NCI-H1417 treated with DMSO at 0.1 percent for 48 hours (cell line): ENCODE data around the gene ARHGEF40.
A peak's percentile ranks its signal among the peaks of the same experiment; 100 is the strongest.

Source experiments
- DNase-seq: peaks from one replicate; lab custom pipeline; 2025; lab: John Stamatoyannopoulos, UW

ARHGEF40 gene

DNA sequence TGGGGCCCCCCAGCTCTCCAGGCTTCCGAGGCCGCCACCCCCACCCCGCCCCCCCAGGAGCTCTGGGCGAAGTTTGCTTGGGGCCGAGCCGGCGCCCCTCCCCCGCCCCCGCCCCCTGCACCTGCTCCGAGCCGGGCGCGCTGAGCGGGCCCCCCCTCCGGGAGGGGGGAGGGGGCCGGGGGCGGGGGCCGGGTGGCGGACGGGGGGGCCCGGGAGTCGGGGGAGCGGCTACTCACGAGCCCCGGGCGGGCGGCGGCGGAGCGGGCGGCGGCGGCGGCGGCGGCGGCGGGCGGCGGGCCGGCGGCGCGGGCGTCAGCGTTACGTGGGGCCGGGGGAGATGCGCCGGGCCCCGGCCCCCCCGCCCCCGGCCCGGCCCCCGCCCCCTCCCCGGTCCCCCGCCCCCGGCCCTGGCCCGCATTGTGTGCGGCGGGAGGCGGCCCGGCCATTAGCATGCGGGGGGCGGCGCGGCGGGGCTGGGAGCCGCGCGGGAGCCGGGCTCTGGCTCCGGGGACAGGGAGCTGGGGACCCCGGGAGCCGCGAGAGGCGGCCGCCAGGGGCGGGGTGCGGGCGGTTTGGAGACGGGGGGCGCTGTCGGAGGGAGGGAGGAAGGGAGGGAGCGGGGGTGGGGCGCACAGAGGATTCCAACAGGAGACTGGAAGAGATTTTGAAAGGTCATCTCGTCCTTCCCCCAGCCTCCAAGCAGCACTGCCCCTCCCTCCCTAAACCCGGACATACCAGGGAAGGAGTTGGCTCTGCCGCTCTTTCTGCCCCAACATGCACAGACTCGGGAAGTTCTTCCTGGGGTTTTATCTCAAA lies 28.2 kb downstream of the ARHGEF40 start, which contains the start of gene ZNF219:
Gene ZNF219 (minus strand): TSS at position 580 of the 816 bp plus-strand sequence. CDS start 5,064 bp downstream, outside the sequence.
- no peak for DNase-seq

DNA sequence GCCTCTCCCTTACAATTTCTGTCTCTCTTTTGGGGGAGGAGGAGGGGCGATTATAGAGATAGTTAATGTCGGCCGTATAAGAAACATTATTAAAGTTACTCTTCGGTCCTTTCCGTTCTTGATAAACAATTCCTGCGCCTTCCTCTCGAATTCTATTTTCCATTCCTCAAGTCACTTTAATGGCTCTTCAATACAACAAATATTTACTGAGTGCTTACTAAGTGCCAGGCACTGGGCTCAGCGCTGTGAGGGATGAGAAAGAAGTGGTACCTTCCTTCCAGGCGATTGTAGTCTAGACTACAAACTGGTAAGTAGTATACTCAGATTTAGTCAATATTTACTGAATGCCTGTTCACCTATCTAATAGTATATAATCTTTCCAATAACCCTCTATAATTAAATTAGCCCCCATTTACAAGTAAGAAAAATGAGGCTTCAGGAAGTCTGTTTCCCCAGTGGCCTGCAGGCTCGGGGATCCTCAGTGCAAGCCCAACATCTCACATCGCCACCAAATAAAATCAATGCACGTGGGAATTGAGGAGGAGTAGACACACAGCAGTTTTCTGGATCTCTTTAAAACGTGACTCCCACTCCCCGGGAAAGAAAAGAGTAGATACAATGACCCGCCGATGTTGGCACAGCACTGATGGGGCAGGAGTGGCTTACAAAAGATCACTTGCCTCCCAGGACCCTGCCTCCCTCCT lies 28.9 kb downstream of the ARHGEF40 start:
- no peak for DNase-seq

DNA sequence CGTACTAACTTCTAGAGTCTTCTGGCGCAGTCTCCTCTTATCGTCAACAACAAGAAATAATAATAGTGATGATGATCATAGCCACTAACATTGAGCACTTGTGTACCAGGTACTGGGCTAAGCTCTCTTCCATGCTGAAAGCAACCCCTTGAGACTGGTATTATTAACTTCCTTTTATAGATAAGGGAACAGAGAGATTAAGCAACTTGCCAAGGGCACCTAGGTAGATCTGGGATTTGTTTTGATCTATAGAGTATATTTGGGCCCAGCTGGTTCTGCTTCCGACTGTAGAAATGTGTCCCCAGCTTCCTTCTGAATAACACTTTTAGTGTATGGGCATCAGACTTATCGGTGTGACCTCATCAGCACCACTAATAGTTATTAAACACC lies 29.5 kb downstream of the ARHGEF40 start:
- no peak for DNase-seq

DNA sequence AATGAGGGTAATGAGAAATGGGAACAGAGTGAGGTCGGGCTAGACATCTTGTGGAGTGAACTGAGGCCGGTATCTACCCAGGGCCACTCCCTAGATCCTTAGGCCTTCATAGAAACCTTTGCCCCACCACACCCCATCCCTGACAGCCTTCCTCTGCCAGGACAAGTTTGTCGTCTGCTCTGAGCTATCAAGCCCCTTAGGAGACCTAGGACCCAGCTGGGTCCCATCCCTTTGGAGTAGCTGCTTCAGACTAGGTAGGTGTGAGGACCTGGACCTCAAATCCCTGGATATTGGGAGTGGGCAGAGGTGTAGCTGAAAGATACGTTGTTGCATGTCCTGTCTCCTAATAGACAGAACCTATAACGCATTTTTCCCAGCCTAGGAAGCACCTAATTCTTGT lies 30.8 kb downstream of the ARHGEF40 start, which contains the start of gene TMEM253:
Gene TMEM253 (plus strand): TSS at position 136 of the 400 bp plus-strand sequence. CDS start 278 bp downstream, outside the sequence.
- DNase-seq: no peak

DNA sequence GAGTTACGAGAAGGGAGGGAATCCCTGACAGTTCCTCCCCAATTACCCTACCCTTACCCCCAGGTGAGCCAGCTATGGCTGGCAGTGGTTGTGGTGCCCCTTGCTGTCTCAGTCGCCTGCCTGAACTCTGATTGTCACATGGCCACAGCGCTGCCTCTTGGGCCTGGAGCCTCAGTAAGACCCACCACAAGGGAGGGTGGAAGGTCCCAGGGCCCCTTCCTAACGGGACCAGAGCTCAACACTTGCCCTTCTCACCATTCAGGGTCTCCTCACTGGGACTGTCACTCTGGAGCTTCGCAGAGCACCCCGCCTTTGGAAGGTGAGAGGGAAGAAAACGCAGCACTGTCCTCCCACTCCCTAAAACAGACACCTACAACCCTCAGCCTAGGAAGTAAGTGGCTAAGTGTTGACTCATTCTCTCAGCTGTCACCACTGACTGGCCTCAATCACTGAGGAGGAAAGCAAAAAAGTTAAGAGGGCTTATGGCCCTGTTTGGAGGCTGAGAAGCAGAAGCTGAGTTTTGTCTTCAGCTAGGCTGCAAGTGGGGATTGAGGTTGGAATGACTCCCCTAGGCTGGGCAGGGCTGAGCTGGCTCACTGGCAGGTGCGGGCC lies 31.8 kb downstream of the ARHGEF40 start:
- DNase-seq: no peak

DNA sequence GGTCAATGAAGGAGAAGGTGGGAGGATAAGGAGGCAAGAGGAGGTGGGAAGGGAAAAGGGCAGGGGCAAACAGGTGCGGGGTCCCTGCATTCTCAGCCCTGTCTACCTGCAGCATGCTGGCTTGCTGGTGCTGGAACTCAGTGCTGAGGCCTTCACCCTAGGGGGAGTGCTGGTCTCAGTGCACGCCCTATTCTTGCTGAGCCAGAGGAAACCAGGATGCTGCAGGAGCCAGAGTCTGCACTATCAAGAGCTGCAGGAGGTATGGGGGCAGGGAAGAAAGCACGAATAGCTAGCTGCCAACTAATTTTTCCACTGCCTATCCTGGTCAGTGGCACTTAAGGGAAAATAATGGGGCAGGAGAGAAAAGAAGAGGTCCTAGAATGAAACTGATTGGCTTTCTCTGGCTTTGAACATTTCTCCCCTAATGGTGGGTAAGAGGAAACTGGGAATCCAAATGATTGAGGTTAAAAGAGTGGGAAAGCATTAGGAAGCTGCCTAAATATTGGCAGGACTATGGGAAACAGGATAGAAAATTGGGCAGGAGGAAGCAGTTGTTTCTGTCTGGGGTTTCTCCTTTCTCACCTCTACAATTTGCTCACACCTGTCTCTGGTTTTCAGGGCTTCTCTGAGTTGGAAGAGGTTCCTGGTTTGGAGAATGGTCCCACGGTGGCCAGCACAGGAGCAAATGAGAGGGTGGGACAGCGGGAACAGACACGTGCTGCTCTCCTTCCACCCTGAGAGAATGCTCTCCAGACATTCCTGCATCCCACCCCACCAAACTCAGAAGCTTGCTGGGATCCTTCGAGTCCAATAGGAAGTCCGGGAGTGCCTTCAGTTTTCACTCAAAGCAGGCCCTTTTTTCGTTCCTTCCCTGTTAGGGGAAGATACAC lies 32.7 kb downstream of the ARHGEF40 start:
- DNase-seq: no peak

DNA sequence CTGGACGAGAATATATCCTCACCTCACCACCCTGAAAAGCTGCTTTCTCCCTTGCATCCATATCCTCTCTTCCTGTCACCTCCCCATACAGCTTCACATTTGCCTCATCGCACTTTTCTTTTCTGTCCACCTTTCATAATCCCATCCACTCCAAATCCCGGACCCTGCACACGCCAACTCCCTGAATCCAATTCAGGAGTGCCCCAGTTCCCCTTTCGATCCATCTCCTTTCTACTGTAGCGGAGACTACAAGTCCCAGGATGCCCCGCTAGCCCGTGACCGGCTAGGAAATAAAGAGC lies 33.3 kb downstream of the ARHGEF40 start:
- no peak for DNase-seq

DNA sequence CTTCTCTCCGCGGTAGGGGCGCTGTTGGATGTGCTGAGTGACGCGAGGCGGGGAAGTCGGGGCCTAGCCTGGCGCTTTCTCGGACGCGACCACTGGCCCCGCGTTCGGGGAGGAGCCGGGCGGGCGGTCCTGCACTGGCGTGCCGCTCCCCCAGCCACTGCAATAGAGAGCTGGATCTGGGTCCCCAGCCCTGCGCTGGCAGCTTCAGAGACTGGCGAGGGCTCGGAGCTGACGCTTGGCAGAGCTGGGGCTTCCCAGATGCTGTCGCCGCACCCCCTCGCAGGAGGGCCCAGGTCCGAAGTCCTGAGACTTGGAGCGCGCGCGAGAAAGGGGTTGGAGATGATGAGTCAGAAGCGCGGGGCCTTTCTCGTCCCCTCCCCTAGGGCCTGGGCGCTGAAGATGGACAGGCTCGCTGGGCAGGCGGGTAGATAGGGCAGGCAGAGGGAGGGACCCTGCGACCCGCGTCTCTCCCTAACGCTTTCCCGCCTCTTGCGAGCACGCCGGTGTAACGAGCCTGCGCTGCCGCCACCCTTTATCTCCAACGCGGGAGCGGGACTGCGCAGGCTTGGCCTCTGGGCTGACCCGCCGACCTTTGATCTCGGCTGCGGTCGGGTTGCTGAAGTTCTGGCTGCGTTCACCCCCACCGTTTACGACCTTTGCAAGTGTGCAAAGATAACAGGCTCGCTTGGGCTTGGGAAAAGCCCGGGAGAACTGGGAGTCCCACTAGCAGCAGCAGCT lies 33.8 kb downstream of the ARHGEF40 start:
- peak; percentile 94 for DNase-seq

DNA sequence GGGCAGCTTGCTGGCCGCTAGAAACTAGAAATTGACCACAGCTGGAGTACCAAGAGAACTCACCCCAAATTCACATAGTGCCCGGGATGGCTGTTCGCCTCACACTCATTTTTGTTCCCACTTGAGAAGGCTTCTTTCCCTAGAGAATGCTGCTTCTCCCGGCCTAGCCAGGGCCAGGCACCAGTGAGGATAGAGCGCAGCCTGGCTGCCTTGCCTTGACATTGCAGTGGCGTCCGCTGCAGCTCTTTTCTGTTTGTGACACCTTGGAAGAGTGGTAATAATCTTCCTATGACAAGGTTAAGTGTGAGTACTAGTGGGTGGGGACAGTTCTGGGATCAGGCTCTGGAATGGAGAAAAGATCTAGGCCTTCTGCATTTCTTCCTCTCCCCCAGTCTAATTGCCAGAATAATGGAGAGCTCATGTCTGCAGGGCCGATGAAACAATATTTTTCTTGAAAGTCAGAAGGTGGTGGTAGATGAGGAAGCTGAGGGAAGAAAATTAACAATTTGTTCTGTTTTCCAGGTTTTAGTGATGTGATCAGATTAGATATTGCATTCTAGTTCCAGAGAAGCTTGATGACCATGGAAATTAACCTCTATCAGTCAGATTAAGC lies 34.5 kb downstream of the ARHGEF40 start:
- no peak for DNase-seq

DNA sequence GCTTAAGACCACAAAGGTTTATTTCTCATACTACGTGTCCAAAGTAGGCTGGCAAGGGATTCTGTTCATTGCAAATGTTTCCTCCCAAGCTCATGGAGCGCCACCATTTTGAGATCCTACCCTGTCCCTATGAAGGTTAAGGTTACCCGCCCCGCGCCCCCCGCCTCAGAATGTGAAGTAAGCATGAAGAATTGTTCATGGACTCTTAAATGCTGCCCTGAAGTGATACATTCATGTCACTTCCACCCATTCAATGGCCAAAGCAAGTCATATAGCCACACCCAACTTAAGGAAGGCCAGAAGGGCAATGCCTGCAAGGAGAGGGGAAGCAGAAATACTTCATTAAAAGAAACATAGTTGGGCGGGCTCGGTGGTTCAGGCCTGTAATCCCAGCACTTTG lies 35.0 kb downstream of the ARHGEF40 start:
- DNase-seq: no peak

DNA sequence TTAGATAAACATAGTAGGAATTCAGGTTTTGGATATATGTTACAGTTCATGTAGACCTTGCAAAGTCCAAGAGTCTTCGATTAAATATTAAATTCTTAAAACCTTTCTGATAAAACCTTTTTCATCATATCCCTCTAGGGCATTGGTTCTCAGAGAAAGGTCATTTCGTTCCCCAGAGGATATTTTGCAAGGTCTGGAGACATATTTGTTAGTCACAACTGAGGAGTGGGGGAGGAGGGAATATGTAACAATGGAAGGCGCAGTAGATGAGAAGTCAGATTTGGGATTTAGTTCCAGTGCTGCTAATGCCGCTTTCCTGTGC lies 36.0 kb downstream of the ARHGEF40 start:
- DNase-seq: no peak

DNA sequence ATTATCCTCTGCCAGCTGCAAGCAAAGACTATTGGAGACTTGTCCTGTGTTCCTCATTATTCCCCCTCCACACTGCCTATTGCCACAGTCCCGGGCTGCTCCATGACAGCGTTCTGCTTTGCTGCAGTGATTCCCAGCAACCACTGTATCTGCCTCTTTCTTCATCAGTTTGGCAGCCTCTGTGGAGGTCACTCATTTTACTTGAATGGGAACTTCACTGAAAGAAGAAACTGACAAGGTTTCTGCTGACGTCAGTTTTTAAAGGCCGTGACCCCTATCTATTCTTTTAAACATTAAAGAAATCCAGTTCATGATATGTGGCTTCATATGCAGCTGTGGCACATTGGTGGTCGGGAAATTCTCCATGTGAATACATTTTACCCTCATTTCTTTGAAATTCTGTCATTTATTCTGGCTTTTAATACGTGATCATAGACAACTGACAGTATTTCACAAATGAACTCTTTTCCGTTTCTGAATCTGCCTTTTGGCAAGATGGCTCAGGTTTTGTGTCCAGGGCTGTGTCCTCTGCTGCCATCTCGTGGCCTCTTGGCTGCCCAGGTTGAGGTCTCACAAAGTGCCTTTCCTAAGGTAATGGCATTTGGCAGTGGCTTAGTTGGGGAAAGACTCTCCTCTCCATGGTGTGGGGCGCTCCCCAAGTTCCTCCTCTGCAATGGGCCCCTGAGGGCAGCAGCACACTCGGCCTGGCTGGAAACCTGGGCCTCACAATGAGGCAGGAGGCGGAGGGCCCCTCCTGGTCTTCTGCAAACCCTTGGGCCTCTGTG lies 36.6 kb downstream of the ARHGEF40 start:
- no peak for DNase-seq

DNA sequence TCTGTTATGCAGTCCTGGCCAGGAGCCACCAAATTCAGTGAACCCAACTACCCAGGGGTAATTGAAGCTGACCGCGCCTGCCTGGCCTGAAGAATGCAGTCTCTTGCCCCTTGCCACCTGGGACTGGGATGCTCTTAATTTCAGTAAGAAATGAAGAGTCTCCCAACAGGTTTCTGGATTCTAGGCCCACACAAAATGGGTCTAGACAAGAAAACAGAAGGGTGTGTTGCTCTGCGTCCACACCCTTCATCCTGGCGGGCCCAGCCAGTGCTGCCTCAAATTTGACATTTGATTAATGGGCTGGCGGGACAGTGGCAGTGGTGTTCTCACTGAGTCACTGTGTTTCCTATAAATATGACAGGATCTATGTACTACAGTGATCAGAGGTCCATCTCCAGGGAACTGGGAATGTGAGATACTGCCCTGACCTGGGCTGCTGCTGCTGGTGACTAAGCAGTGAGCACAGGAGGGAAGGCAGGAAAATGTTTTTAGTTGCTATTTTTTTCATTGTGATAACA lies 37.2 kb downstream of the ARHGEF40 start:
- DNase-seq: no peak

DNA sequence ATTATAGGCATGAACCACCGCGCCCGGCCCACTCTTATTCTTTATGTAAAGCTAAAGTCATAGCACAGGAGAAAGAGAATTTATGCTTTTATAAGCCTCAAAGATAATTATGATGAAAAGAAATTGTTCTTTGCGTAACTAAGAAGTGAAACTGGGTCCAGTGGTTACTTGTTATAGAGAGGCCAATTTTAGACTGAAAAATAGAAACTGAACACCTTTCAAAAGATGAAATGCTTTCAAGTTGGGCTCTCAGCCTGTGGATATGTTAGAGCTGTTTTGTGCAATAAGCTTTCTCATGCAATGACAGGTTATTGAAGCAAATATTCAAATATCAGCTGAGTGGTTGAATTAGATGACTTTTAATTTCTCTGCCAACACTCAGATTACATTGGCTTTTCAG lies 38.7 kb downstream of the ARHGEF40 start:
- no peak for DNase-seq

DNA sequence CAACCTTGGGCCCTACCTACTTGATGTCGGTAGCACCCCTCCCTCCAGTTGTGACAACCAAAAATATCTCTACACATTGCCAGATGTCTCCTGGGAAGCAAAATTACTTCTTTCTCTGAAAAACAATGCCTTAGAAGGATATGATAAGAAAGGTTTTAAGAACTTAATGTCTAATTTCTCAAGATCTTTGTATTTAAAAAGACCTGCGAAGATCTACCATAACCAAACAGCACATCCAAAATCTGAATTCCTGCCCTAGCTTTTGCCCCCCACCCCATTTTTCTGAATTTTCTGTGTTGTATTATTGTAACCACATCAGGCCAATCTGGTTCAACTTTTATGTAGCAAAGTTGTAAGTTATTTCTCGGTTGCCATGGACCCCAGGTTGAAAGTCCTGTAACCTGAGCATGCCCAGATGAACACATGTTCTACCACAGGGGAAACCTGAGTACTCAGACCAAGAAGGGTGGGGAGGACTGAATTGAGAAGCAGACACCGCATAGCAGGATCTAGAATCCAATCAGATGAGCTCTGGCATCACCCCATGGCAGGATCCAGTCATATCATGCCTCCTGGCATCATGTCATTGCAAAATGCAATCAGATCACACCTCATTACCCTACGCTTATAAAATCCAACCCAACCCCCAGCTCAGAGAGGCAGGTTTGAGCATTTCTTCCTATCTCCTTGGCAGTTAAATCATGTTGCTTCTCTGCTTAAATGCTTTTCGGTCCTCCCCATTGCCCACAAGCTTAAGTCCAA lies 39.5 kb downstream of the ARHGEF40 start:
- DNase-seq: no peak

DNA sequence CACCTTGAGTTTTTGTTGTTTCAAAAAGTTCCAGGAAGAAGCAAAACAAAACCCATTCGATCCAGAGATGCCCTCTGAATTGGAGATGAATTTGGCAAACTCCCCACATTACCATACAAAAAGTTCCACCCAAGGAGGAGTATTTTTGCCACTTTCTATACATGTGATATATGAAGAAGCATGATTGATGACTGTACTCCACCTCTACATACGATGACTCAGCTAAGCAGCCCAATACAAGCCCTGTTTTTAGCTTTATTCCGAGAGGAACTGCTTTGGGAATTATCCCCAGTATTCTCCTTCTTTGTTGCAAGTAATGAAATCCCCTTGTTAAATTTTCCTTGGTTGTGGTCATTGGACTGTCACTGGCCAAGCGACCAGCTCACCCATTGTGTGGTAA lies 42.2 kb downstream of the ARHGEF40 start:
- no peak for DNase-seq

DNA sequence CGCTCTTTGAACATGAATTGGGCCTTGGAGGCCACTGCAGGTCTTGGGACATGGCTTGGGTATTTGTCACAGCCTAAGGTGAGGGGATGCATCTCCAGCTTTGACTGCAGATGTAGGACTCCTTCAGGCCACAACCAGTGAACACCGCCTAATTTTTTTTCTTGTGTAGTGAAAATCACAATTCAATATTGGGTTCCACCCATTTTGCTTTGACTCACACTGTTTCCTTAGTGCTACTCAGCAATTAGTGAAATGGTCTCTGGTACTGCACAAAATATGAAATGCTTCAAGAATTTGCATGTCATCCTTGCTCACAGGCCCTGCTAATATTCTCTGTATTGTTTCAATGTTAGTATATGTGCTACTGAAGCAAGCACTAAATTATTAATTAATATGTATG lies 43.3 kb downstream of the ARHGEF40 start:
- no peak for DNase-seq

DNA sequence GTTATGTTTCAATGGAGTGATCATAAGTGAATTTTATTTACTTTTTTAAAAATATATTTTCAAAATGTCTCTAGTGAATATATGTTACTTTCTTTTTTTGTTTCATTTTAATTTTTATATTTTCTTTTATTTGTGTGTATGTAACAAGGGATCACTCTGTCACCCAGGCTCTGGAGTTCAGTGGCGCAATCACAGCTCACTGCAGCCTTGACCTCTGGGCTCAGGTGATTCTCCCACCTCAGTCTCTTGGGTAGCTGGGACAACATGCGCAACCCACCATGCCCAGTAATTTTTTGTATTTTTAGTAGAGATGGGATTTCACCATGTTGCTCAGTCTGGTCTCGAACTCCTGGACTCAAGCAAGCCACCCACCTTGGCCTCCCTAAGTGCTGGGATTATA lies 48.8 kb downstream of the ARHGEF40 start:
- no peak for DNase-seq

DNA sequence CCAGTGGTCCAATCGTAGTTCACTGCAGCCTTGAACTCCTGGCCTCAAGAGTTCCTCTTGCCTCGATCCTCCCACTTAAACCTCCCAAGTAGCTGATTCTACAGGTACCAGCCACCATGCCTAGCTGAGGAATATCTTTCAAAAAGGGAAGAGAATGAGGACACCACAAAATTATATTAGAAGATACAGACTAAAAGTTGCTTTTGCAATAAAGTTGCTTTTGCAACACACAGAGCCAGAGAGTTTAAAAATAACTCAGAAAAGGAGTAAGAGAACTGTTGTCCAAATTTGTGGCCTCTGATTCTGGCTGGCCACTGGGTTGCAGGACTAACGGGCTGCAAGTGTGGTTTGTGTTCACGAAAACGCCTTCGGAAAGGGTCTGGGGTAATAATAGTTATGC lies 50.6 kb downstream of the ARHGEF40 start:
- no peak for DNase-seq
